ENCODE data around the gene DDI2.

Gene DDI2

GRCh38 chr1:15605398-15606383, 11.6 kb upstream of the DDI2 start:
- no peak for DNase-seq

- no peak for DNase-seq
Observed at GRCh38 chr1:15609631-15610030, 7.6 kb upstream of the DDI2 start.

DNA sequence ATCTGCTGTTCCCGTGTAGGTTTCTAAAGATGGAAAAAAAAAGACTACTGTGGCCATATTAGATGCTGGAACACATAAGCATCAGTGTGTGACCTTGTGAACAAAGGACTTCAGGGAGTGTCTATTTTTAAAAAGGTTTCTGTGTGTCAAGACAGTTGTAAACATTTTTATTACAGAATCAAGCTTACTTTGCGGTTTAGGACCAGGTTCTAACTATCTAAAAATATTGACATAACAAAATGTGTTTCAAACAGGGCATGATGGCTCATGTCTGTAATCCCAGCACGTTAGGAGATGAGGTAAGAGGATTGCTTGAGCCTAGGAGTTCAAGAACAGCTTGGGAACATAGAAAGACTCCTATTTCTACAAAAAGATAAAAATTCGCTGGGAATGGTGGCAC, 7.1 kb upstream of the DDI2 start:
- no peak for DNase-seq

- no peak for DNase-seq
Observed at GRCh38 chr1:15616373-15617172, 685 bp upstream of the DDI2 start.

DNA sequence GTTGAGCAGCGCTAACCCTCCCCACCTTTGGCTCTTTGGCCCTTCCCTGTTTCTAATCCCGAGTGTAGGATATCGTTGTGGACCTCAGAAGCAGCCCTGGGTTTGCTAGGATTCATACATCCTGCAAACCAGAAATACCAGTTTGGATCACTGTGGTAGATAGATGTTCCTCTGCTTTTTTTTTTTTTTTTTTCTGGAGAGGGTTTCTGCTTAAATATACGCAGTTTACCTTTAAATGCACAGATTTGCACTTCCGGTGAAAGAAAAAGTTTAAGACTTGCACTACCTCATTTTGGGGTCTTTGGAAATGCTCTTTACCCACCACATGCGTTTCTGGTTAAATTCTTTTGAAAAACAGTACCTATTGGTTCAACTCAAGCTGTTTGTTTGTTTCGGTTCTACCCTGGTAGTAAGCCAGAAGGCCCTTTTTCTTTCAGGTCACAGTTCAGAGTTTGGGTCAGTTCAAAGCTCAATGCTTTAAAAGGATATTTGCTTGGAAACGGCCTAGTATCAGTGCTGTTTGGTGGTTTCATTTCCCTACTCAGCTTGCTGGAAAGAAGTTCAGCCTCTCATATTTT, 908 bp downstream of the DDI2 start:
- no peak for DNase-seq

DNA sequence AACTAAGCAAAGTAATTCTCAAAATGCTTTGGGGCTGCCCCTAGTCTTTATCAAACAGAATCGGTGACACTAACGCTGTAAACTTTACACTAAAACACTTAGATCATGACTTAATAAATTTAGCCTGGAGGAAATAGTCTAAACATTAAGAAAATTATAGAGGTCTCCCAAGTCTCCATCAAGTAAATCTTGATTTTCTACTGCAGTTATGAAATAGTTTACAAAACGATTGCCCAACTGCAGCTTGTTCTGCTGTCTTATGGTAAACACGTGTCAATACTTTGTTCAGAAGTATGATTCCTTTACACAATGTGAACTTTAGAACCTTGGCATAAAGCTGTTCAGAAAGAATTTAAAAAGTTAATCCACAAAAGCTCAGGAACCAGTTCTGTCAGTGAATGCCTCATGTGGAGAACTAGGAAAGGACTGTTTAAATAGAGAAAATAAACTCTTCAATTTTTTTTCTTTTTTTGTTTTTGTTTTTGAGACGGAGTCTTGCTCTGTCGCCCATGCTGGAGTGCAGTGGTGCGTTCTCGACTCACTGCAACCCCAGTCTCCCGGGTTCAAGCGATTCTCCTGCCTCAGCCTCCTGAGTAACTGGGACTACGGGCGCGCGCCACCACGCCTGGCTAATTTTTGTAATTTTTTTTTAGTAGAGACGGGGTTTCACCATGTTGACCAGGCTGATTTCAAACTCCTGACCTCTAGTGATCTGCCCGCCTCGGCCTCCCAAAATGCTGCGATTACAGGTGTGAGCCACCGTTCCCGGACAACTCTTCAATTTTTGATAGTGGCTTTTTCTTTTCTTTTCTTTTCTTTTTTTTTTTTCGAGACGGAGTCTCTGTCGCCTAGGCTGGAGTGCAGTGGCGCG, 1.6 kb downstream of the DDI2 start:
- DNase-seq = no peak

- no peak for DNase-seq
Observed at GRCh38 chr1:15620155-15620545, 2.9 kb downstream of the DDI2 start.

DNA sequence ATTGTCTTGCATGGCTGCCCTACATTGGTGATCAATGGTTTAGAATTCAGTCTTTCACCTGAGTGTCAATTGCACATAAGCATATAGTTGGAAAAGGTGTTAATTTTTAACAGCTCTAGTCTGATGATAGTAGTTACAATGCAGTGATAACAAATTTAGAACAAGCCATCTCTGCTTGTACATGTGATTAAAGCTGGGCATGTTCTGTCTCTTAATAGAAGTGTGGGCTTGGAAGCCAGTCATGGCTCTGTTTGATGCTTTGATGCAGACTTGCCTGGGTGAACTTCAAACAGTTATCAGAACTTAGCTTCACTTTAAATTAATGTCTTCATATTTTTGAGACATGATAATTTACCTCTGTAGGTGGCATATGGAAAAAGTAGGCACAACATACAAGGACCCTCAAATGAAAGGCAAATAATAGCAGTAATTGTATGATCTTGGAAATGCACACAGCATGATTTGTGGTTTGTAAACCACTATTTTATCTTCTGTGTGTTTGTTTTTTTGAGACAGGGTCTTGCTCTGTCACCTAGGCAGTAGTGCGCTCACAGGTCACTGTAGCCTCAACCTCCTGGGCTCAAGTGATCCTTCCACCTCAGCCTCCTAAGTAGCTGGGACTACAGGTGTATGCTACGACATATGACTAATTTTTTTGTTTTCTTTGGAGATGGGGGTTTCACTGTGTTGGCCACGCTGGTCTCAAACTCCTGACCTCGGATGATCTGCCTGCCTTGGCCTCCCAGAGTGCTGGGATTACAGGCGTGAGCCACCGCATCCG, 3.8 kb downstream of the DDI2 start:
- no peak for DNase-seq

GRCh38 chr1:15621975-15622374, 4.7 kb downstream of the DDI2 start:
- DNase-seq = no peak

DNA sequence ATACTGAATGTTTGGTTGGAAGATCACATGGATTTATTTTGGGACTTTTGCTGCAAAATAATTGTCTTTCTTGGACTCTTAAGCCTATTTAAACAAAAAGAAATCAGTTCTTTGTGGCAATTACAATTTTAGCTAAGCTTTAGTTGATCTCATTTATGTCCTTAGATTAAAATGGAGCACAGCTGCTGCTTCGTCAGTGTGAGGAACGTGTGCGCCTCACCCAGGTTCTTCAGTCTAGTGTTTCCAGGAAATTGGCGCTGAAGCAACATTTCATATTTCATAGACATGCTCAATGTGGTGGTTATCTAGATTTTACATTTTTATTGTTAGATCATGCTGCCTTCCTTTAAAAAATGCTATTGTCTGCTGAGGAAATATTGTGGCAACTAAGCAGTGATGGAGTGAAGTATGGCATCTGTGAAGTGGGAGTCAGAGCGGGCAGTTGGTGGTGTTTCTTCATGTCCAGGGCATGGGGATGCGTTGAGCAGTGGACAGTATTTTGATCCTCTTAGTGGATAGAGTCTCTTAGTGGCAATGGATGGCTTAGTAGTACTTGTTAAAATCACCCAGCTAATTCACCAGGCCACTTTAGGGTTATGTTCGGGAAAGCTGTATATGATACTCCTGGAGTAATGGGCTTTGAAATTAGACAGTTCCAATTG, 5.6 kb downstream of the DDI2 start:
- DNase-seq = no peak

DNA sequence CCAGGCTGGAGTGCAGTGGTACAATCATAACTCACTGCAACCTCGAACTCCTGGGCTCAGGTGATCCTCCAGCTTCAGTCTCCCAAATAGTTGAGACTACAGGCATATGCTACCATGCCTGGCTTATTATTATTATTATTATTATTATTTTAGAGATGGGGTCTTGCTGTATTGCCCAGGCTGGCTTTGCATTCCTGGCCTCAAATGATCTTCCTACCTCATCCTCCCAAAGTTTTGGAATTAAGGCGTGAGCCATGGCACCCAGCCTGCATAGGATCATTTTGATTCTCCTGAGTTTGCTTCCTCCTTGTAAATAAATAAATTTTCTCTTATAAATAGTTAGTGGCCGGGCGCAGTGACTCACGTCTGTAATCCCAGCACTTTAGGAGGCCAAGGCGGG, 6.2 kb downstream of the DDI2 start:
- DNase-seq = no peak

- DNase-seq = no peak
Observed at GRCh38 chr1:15624133-15624714, 7.0 kb downstream of the DDI2 start.

DNA sequence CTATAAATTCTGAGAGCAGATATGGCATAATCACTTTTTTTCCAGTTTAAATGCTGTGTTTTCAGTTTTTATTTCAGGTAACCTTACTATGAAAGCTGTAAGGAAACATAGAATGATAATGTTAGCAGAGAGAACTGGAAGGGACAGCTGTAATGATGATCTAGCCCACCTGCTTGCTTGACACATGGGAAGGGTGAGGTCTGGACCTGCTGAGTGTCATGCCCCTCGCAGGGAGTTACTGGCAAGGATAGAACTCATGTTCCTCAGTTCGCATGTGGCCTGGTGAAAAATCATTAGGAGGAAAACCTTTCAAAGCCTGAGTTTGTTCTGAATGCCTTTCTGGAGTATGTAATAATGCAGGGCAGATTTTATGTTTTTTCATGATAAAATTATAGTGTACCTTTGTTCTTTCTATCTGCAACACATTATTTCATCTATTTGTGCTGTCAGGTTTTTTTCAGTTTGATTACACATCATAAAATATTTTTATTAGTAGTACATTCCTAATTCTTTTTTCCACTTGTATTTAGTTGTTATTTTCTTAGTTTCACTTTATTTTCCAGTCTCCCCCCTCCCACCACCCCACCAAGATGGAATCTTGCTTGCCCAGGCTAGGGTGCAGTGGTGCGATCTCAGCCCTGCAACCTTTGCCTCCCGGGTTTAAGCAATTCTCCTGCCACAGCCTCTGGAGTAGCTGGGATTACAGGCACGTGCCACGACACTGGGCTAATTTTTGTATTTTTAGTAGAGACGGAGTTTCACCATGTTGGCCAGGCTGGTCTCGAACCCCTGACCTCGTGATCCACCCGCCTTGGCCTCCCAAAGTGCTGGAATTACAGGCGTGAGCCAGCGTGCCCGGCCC, 8.0 kb downstream of the DDI2 start:
- no peak for DNase-seq

GRCh38 chr1:15626269-15626950, 9.2 kb downstream of the DDI2 start:
- no peak for DNase-seq

DNA sequence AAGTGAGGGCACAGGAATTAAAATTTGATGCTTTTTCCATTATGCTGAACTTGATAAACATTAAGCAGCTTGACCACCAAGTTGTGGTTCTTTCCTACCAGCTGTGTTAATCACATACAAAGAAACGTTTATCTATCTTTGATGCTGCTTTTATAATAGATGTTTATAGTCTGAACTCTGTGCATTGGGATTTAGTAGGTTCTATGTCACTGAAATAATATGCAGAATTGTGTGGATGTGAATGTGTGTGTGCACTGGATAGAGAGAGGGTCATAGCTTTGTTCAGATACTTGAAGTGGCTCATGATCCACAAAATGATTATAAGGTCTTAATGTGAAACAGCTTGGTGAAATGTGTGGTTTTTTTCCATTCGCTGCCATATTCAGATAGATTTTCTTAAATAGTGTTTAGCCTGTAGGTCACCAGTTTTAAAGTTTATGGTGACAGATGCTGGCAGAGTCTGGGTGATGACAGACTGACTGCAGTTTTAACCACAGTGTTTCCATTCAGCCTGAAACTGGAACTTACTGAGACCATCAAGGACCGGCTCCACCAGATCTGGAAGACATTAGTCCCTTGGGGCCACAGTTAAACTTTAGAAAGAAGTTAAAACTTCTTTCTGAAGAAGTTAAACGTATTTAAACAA, 10.2 kb downstream of the DDI2 start:
- DNase-seq = no peak

GRCh38 chr1:15628003-15628402, 10.7 kb downstream of the DDI2 start:
- DNase-seq = no peak

GRCh38 chr1:15633756-15634420, 16.6 kb downstream of the DDI2 start:
- DNase-seq = no peak

DNA sequence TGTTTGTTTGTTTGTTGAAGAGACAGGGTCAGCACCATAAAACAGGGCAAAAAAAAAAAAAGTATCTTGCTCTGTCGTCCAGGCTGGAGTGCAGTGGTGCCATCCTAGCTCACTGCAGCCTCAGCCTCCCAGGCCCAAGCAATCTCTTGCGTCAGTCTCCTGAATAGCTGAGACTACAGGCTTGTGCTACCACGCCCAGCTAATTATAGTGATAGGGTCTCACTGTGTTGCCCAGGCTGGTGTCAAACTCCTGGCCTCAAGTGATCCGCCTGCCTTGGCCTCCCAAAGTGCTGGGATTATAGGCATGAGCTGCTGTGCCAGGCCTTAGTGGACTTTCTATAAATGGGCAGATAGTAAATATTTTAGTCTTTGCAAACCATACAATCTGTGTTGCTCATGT, 19.2 kb downstream of the DDI2 start:
- no peak for DNase-seq
